ENCODE measurements around the gene EEF2K.

The EEF2K gene

DNA sequence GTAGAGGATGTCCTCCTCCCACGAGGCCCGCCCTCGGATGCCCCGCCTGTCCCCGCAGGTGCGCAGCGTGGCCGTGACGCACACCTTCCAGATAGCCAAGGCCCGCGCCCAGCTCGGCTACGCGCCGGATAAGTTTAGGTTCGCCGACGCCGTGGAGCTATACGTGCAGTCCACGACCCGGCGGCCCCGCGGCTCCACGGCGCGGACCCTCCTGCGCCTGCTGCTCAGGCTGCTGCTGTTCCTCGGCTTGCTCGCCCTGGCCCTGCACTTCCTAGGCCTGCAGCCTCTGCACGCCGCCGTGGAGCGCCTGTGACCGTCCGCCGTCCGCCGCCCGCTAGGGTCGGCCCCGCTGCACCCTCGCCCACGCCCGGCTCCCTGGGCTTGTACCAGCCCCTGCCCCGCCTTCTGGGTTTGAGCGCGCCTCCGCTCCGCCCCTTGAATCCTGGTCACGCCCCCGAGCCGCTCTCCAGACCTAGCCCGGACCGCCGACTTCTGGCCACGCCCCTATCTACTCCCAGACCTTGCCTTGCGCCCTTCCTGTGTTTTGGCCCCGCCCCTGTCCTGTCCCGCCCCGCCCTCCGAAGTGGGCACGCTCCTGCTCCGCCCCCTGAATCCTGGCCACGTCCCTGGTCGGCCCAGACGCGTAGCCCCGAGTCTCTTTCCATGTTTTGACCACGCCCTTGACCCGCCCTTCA is 15.8 kb upstream of the EEF2K start:
- DNase-seq = peak; percentile 84 to 99 (median 98)

- peak; percentile 96 to 99 (median 99) for DNase-seq
Measured at GRCh38 chr16:22190776-22191531, 15.1 kb upstream of the EEF2K start.

DNA sequence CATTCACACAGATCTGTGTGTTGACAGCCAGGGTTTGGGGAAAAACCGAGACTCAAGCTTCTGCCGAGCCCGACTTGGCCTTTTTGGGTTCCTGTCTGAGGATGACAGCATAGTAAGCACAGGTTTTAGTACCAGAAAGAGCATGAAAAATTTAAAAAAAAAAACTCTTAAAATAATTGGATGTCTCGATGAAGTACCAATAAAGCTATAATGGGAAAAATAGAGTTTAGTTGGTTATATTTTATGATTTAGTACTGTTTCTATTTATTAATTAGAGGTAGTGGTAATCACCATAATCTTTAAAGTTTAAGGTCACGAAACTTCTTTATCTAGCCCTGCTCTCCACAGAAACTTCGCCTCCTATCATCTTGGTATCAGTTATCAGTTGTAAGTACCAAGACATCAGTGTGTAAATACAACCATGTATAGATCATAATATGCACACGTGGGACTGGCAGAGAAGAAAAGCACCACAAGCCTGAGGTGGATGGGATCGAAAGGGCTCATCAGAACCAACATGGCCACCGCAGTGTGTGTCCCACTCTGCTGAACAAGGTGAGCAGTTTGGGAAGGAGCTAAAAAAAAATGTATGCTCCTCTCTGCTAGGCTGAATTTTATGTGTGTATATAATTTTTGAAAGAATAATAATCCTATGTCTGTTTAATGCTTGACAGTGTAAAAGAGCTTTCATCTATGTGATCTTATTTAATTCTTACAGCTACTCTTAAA is 14.4 kb upstream of the EEF2K start:
- peak in 2 of 3 experiments; percentile 30 to 67 for DNase-seq

DNA sequence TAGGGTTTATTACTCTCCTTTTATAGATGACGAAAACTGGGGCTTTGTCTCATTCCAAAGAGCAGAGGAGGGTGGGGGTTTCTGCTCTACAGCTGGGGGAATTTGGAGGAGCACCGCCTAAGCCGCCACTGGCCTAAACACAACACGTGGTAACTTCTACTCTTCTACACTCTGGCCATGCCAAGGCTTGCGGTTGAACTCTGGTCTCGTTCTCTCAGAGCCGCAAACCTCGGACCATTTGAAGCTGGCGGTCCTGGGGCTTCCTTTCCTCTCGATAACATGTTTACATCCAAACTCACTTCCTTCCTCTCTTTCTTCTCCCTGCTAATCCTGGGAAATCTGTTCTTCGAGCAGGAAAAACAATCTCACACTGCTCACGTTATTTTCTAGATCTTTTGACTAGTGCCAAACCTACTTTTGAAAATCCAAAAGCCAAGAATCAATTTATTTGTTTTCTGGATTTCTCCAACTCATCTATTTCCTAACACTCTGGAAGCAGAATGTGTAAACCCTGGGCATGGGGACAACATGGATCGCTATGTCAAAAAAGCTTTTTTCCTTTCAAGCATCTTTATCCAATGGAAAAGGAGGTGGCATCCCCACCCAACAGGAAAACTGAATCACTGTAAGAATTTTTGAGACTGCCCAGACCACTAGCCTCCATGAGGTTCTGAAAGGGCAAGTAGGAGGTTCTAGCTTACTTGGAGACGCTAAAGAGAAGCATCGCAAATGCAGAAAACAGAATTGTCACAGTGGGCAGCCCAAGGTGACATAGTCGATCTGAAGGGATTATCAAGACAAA is 13.6 kb upstream of the EEF2K start:
- DNase-seq = peak in 2 of 3 experiments; percentile 30 to 67

GRCh38 chr16:22193063-22193411 is 13.0 kb upstream of the EEF2K start:
- no peak for DNase-seq

- DNase-seq = no peak
Measured at GRCh38 chr16:22194707-22195444, 11.2 kb upstream of the EEF2K start.

- no peak for DNase-seq
Measured at GRCh38 chr16:22195445-22195694, 10.7 kb upstream of the EEF2K start.

- peak; percentile 85 to 96 (median 88) for DNase-seq
Measured at GRCh38 chr16:22195695-22196558, 10.2 kb upstream of the EEF2K start.

DNA sequence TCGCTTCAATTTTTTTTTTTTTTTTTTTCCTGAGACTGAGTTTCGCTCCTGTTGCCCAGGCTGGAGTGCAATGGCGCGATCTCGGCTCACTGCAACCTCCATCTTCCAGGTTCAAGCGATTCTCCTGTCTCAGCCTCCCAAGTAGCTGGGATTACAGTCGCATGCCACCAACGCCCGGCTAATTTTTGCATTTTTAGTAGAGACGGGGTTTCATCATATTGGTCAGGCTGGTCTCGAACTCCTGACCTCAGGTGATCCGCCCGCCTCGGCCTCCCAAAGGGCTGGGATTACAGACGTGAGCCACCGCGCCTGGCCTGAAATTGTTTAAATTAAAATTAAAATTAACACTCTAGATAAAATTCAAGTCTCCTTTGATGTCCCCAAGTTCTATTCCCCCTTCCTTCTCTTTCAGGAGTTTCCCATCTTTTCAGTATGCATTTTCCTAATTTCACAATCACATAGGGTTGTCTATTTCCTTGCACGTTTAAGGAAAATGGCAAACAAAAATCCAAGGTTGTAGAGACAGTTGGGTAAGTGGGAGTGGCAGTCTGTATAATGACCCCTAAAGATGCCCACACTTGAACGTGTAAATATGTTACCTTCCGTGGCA is 9.4 kb upstream of the EEF2K start:
- peak in 1 of 3 experiments; percentile 8 for DNase-seq

DNA sequence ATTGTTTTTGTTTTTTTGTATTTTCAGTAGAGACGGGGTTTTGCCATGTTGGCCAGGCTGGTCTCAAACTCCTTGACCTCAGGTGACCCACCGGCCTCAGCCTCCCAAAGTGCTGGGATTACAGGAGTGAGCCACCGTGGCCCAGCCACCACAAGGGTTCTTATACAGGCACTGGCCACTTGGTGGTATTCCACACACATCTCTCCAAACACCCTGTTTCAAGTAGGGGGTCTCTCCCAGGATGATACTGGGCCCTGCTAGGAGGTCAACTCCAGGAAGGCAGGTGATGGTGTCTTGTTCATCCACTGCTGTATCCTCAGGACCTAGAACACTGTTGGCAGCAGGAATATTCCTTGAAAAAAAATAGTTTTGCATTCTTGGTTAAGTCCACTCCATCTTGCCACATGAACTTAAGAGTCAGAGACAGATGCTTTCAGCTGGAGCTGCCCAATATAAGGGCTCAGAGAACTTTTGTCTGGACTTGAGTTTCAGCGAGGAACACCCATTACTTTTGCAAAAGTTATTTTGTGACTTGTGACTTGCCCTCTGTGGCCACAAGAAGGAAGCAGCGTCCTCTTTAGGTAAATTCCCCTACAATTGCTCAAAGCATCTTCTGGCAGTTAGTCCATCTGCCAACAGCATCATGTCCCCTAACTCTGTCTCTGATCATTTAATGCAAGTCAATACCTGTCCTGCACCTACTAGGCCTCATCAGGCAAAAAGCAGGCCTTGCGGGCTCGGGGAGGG is 7.4 kb upstream of the EEF2K start:
- no peak for DNase-seq

- no peak for DNase-seq
Measured at GRCh38 chr16:22202261-22202637, 3.8 kb upstream of the EEF2K start.

- no peak for DNase-seq
Measured at GRCh38 chr16:22203091-22203490, 3.0 kb upstream of the EEF2K start.

DNA sequence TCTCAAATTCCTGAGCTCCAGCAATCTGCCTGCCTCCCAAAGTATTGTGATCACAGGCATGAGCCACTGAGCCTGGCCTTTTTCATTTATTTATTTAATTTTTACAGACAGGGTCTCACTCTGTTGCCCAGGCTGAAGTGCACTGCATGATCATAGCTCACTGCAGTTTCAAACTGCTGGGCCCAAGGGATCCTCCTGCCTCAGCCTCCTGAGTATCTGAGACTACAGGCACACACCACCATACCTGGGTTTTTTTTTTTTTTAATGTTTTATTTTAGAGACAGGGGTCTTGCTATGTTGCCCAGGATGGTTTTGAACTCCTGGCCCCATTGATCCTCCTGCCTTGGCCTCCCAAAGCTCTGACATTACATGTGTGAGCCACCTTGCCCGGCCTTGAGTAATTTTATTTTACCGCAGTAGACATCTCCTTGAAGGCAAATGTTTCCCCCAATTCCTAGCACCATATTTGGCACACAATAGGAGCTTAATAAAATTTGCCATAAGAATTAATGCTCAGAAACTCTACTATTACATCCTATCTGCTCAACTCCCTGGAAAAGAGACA is 1.9 kb upstream of the EEF2K start:
- no peak for DNase-seq

- DNase-seq = no peak
Measured at GRCh38 chr16:22205577-22206012, 483 bp upstream of the EEF2K start.

DNA sequence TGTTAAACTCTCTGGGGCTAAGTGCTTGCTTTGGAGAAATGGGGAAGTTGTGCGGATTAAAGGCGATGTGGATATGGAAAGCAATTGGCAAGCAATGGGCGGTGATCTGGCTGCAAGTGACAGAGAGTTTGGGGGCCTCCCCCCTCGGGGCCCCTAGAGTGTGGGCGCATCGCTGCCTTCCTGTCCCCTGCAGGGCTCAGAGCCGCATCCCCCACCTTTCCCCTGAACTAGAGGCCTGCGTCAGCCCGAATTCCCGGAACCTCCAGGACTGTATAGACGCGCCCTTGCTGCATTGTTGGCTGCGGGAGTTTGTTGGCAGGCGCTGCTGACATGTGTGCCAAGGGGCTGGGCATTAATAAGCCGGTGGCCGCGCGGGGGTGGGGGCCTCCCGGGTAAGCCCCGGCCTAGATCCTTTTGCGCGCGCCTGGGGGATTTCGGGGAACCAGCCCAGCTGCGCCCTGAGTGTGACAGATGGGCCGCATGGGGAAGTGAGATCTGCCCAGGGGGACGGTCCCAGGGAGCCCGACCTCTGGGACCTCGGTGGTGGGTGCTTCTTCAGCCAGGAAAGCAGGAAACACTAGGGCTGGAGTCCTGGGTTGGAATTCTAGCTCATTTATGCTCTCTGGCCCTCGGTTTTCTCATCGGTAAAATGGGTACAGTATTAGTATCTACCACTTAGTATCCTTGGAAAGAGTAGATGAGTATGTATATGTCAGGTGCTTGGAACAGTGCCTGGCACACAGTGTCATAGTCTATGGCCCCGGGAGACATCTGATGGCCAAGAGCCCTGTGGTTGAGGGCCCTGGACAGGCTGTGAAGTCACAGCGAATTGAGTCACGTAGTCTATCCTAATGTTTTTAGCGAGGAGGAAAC is 1.0 kb downstream of the EEF2K start:
- DNase-seq = peak in 2 of 3 experiments; percentile 64 to 70

- no peak for DNase-seq
Measured at GRCh38 chr16:22207715-22208360, 1.8 kb downstream of the EEF2K start.

GRCh38 chr16:22210285-22210684 is 4.2 kb downstream of the EEF2K start:
- DNase-seq = no peak

GRCh38 chr16:22210854-22211253 is 4.8 kb downstream of the EEF2K start:
- DNase-seq = no peak

All from NCI-H1417 (cell line).